Mucosa of rectum (tissue), 2 donors: ENCODE measurements around the gene TMEM109.

Experiments
- H3K27ac ChIP-seq, 2 donors: one replicate each; pipeline ENCODE4 v1.7.0; 2013; ENCODE audit warnings: inconsistent platforms in 2 of 2, low read depth in 2 of 2, low read length in 2 of 2
- H3K27me3 ChIP-seq, 2 donors: one replicate each; pipeline ENCODE4 v1.7.0; 2013; ENCODE audit warnings: low read length in 2 of 2; ENCODE audit not compliant: control insufficient read depth in 2 of 2, insufficient read depth in 2 of 2
- H3K36me3 ChIP-seq, 2 donors: one replicate each; pipeline ENCODE4 v1.7.0; 2013; ENCODE audit warnings: low read length in 2 of 2; ENCODE audit not compliant: control insufficient read depth in 2 of 2, insufficient read depth in 2 of 2
- H3K4me1 ChIP-seq, 2 donors: one replicate each; pipeline ENCODE4 v1.7.0; 2013; ENCODE audit warnings: low read length in 2 of 2, mild to moderate bottlenecking in 1 of 2; ENCODE audit not compliant: control insufficient read depth in 2 of 2, insufficient read depth in 2 of 2
- H3K4me3 ChIP-seq, 2 donors: one replicate each; pipeline ENCODE4 v1.7.0; 2013; ENCODE audit warnings: low read length in 2 of 2
- H3K9ac ChIP-seq, 2 donors: one replicate each; pipeline ENCODE4 v1.7.0; 2013; ENCODE audit warnings: low read length in 2 of 2, low read depth in 1 of 2, mild to moderate bottlenecking in 1 of 2
- H3K9me3 ChIP-seq, 2 donors: one replicate each; pipeline ENCODE4 v1.7.0; 2013; ENCODE audit warnings: low read length in 2 of 2; ENCODE audit not compliant: control insufficient read depth in 2 of 2
- donor health status: healthy.
- donor health status: Normal muscosa, but diverticular disease.

The TMEM109 gene

GRCh38 chr11:60939301-60939700, 25.3 kb downstream of the TMEM109 start:
- Histone ChIP-seq H3K4me1 (peaks cover 0 to 4% of the 10 kb centered on the region in 2 donors), H3K36me3 (peaks cover 6 to 22% of the 10 kb centered on the region in 2 donors), H3K9me3 (no peaks in the 10 kb centered on the region), H3K4me3 (no peak overlapping the region), H3K27me3 (no peaks in the 10 kb centered on the region), H3K27ac (no peak overlapping the region), H3K9ac (no peak overlapping the region)

DNA sequence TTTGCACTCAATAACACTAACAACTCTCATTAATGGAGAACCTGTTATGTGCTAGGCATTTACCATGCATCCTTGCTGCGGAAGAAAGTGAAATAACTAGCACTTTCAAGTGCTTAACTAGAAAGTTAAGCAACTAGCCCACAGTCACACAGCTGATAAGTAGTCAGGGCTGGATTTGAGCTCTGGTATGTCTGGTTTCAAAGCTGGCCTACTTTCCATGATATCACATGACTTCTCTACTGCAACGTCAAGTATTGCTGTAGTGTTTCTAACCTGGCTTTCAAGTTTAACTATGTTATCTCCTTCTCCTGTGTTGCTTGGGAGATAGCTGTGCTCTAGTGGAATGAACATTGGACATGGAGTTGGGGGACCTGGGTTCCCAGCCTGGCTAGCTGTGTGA, 25.9 kb downstream of the TMEM109 start:
- Histone ChIP-seq H3K27me3 (no peaks in the 10 kb centered on the region), H3K9ac (no peak overlapping the region), H3K27ac (no peak overlapping the region), H3K36me3 (peaks cover 6 to 22% of the 10 kb centered on the region in 2 donors), H3K9me3 (no peaks in the 10 kb centered on the region), H3K4me1 (peaks cover 0 to 4% of the 10 kb centered on the region in 2 donors), H3K4me3 (no peak overlapping the region)

GRCh38 chr11:60941371-60942119, 27.6 kb downstream of the TMEM109 start:
- no peaks in the 10 kb centered on the region for H3K9me3 ChIP-seq
- no peak overlapping the region for H3K27ac ChIP-seq
- H3K36me3 ChIP-seq = peaks cover 9 to 22% of the 10 kb centered on the region in 2 donors
- H3K27me3 ChIP-seq = no peaks in the 10 kb centered on the region
- peaks cover 0 to 4% of the 10 kb centered on the region in 2 donors for H3K4me1 ChIP-seq
- no peak overlapping the region for H3K9ac ChIP-seq
- no peak overlapping the region for H3K4me3 ChIP-seq

- H3K4me1 ChIP-seq = peaks cover 0 to 4% of the 10 kb centered on the region in 2 donors
- H3K36me3 ChIP-seq = peaks cover 9 to 22% of the 10 kb centered on the region in 2 donors
- no peak overlapping the region for H3K9ac ChIP-seq
Observed at GRCh38 chr11:60942219-60942618, 28.3 kb downstream of the TMEM109 start.

DNA sequence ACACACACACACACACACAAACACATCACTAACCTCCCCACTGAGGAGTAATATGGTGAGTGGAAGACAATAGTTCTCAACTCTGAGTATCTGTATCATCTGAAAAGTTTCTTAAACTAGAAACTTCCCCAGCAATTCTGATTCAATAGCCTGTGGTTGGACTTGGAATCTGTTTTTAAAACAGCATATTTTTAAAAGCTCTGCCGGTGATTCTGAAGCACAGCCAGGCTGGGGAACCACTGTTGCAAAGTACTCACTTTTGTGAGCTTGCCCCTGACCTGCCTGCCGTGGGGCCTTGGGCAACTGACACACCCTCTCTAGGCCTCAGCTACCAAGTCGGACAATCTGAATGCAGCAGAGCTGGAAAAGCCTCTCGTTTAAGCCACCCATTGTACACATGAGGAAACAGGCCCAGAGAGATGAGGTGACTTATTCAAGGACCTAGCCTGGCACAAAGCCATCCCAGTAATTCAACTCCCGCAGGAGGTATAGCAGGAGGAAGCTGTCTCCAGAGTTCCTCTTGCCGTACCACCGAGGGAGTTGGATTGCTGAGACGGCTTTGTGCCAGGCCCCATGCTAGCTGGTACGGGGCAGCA, 29.1 kb downstream of the TMEM109 start:
- Histone ChIP-seq H3K9me3 (no peaks in the 10 kb centered on the region), H3K4me3 (no peak overlapping the region), H3K4me1 (peaks cover 0 to 4% of the 10 kb centered on the region in 2 donors), H3K27me3 (no peaks in the 10 kb centered on the region), H3K36me3 (peaks cover 9 to 22% of the 10 kb centered on the region in 2 donors), H3K27ac (no peak overlapping the region), H3K9ac (peak overlapping the region in 1 of 2 donors; percentile 29)

More at GRCh38 chr11:60942219-60942618, 28.3 kb downstream of the TMEM109 start:
- no peak overlapping the region for H3K4me3 ChIP-seq
- H3K27me3 ChIP-seq = no peaks in the 10 kb centered on the region
- no peaks in the 10 kb centered on the region for H3K9me3 ChIP-seq
- H3K27ac ChIP-seq = no peak overlapping the region

DNA sequence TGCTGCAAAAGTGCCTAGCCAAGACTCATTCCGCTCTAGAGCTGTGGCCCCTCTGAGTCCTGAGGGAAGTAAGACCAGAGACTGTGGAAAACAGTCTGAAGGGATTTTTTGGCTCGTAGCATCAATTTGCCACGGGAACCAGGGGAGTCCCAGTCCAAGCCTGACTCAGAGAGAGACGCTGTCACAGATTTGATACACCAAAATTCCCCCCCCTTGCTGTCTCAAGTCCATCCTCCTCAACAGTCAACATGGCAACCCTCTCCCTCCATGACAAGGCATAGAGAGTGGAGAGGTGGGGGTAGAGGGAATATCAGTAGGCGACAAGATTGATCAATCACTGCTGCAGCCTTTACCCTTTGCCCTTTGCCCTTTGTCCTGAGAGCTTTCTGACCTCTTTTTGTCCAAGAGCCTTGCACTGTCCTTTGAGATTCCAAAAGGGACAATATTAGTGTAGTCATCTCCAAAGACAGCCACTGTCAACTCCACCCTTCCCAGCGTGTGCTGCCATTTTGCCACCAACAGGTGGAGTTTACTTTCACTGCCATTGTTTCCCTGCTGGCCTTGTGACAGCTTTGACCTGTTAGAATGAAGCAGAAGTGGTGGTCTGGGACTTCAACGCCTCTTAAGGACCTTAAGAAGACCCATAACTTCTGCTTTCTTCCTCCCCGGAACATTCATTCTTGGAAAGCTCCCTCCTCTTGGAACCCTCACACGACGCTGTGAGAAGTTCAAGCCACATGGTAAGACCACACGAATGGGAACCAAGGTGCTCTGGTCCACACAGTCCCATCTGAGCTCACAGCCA, 30.7 kb downstream of the TMEM109 start:
- no peak overlapping the region for H3K9ac ChIP-seq
- H3K36me3 ChIP-seq = peaks cover 9 to 18% of the 10 kb centered on the region in 2 donors
- no peaks in the 10 kb centered on the region for H3K27me3 ChIP-seq
- H3K4me1 ChIP-seq = peaks cover 0 to 4% of the 10 kb centered on the region in 2 donors
- H3K9me3 ChIP-seq = no peaks in the 10 kb centered on the region
- H3K4me3 ChIP-seq = no peak overlapping the region
- H3K27ac ChIP-seq = no peak overlapping the region

DNA sequence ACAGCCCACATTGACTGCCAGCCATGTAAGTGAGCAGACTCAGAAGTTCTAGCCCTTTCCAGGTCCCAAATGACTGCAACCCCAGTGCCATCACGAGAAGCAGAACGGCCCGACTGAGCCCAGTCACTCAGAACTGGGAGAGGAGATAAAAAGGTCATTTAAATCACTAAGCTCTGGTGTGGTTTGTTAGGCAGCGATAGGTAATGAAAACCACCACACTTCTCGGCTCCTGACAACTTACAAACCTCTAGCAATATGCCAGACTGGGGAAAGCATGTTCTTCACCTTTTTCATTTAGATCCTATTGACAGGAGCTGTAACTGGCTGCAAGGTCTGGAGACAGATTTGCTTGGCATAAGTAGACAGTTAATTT, 31.3 kb downstream of the TMEM109 start:
- H3K9me3 ChIP-seq = no peaks in the 10 kb centered on the region
- H3K36me3 ChIP-seq = peaks cover 9 to 18% of the 10 kb centered on the region in 2 donors
- H3K4me3 ChIP-seq = no peak overlapping the region
- no peaks in the 10 kb centered on the region for H3K27me3 ChIP-seq
- no peak overlapping the region for H3K9ac ChIP-seq
- H3K27ac ChIP-seq = no peak overlapping the region
- peaks cover 0 to 4% of the 10 kb centered on the region in 2 donors for H3K4me1 ChIP-seq

- Histone ChIP-seq H3K9ac (no peak overlapping the region), H3K27ac (no peak overlapping the region), H3K4me3 (no peak overlapping the region), H3K36me3 (peaks cover 5 to 10% of the 10 kb centered on the region in 2 donors), H3K27me3 (no peaks in the 10 kb centered on the region), H3K4me1 (peaks cover 0 to 4% of the 10 kb centered on the region in 2 donors), H3K9me3 (no peaks in the 10 kb centered on the region)
Observed at GRCh38 chr11:60946601-60947264, 32.8 kb downstream of the TMEM109 start.

DNA sequence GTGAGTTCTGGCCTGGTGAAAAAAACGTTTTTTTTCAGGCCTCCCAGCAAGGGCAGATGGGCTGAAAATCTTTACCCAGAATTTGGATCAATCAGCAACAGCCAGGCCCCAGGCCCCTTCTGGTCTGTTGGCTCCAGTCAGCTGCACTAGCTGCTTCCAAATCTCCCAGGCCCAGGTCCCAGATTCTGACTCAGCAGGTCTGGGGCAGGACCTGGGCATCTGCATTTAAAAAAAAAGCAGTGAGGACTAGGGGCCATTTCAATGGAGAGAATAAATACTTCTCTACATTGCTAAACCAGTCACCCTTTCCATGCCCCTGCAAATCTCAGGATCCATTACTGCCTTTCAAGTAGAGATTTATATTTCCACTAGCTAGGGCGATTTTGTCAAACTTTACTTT, 33.7 kb downstream of the TMEM109 start:
- H3K36me3 ChIP-seq = peaks cover 3% of the 10 kb centered on the region in 2 donors
- H3K4me3 ChIP-seq = no peak overlapping the region
- no peak overlapping the region for H3K9ac ChIP-seq
- no peaks in the 10 kb centered on the region for H3K9me3 ChIP-seq
- H3K27me3 ChIP-seq = no peaks in the 10 kb centered on the region
- no peak overlapping the region for H3K27ac ChIP-seq
- H3K4me1 ChIP-seq = peaks cover 2 to 3% of the 10 kb centered on the region in 2 donors
